Activated CD4-positive, alpha-beta T cell treated with anti-CD3 and anti-CD28 coated beads for 1 hour (primary cell): Measurements from ENCODE around the gene CH25H.
"Not testable (repeated sequence)": the region's sequence is repeated elsewhere in the genome, so short reads cannot be mapped to it uniquely, and the experiment has no call there.

Experiments
- DNase-seq: peaks from one replicate; pipeline ENCODE4 v3.0.0-alpha.2; 2020

CH25H gene, protein sequence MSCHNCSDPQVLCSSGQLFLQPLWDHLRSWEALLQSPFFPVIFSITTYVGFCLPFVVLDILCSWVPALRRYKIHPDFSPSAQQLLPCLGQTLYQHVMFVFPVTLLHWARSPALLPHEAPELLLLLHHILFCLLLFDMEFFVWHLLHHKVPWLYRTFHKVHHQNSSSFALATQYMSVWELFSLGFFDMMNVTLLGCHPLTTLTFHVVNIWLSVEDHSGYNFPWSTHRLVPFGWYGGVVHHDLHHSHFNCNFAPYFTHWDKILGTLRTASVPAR

GRCh38 chr10:89207181-89207800 is at the start of gene CH25H:
TSS of gene CH25H (minus strand) at chr10:89207317. CDS start at chr10:89207292, 25 bp downstream.
- peak; percentile 22 for DNase-seq

- no peak for DNase-seq
Measured at GRCh38 chr10:89256340-89256739, 49.2 kb upstream of the CH25H start.

DNA sequence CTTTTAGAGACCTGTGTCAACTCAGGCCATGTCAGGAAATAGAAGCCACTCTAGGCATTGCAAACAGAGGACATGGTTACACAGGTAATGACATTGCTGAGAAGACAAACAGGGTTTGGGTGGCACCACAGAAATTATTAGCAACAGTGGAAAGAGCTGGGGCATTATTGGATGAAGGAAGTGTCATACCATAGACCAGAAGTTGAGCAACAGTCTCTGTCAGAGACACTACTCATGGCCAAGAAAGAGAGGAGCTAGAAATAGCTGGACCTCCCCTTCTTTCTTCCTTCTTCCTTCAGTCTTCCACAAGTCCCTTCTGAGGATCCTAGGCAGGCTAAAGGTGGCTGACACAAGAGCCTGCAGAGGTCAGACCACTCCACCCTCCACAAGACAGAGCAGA is 48.7 kb upstream of the CH25H start:
- no peak for DNase-seq

GRCh38 chr10:89255091-89255579 is 48.0 kb upstream of the CH25H start:
- not testable (repeated sequence) for DNase-seq

- DNase-seq: no peak
Measured at GRCh38 chr10:89252225-89252585, 45.1 kb upstream of the CH25H start.

DNA sequence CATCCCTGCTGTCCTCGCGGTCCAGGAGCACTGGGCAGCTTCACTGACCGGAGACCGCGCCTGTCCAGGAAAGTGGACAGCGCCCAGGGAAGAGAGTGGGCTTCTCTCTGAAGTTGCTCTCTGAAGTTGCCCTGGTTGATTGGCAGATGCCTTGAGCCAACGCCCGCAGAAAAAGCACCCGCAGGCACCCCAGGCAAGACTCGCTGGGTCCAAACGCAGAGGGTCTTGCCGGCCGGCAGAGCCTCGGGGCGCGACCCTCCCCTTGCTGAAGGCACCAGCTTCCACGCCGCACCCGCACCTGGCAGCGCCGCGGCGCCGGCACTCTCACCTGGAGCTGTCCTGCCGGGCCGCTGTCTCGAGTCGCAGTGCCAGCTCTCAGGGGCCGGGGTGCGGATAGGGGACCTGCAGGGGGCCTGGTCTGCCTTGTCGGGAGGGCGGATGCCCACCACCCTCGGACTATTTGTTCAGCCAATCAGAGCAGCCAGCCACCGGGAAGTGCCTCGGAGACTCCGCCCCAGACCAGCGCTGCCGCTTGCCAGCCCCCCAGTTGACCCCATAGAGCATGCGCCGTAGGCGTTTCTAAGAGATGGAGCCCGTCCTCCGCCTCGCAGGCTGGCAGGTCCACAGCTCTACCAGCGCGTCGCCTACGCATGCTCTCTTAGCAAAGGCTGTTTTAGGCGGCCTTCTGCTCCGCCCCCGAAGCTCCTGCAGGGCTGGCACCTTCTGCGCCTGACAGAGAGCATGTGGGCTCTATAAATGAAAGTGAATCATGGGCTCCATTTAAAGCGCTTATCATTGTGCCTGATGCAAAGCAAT is 44.5 kb upstream of the CH25H start, which contains the start of gene LIPA:
Gene LIPA (minus strand): TSS at position 367 of the 816 bp plus-strand sequence. CDS start 4,127 bp downstream, outside the sequence.
- DNase-seq: peak; percentile 93

DNA sequence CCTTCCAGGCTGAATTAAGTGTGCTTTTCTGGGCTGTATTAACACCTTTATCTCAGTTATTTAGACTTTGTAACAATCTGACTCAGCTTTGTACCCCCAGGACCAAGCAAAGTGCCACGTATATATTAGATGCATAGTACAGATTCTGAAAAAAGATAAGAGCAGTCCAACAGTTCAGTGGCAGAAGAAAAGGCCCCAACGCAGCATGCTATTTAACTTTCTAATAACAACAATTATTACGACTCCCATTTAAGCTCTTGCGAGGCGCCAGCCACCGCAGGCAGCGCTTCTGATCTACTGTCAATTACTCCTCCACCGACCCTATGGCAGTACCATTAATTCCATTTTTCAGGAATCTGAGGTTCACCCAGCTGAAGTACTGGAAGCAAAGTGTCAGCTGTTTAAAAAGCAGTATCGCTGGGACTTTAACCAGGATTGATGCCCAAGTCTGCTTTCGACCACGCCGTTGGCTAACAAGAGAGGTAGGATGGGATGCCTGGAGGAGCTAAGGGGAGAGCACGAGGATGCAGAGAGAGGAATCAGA is 43.8 kb upstream of the CH25H start:
- no peak for DNase-seq

DNA sequence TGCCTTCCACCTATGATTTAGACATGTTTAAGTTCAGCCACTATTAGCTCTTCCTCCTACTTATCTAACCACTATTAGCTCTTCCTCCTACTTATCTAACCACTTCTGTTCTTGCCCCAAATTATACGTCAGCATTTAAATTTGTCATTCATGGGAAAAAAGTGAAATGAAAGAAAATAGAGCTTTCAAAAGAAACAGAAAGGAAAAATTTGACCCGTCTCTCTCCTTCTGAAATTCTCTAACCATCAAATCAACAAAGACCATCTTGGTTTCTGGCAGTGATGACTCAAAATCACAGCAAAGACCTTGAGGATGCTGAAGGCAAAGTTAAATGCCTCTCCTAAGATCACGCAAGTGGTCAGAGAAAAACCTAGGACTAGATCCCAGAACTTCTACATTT is 41.9 kb upstream of the CH25H start:
- DNase-seq: no peak

DNA sequence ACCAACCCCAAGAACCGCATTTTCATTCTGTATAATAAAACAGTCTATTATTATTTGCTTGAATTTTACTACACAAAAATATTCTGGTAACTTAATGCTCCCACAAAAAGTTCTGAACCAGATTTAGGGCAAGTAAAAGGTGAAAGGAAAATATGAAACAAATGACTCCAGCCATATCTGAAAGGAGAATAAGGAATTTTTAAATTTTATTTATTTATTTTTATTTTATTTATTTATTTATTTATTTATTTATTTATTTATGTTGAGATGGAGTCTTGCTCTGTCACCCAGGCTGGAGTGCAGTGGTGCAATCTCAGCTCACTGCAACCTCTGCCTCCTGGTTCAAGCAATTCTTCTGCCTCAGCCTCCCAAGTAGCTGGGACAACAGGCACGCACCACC is 40.5 kb upstream of the CH25H start:
- DNase-seq: not testable (repeated sequence)

DNA sequence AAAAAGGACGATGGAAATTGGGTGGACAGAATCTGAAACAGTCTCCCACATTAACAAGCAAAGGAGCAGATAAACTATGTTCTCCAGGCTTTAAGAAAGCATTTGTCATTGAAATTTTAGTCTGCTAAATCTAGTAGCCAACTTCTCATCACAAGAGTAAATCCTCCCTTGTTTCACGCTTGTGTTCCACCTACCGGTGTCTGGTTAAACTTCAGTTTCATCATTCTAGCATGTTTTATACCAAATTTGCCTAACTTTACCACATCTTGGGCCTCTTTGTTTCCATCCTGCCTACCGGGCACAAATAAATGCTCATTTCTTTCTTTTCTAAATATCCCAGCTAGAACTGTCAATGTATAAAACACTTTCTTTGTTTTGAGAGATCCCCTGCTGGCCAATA is 38.7 kb upstream of the CH25H start:
- no peak for DNase-seq

GRCh38 chr10:89242840-89243568 is 35.9 kb upstream of the CH25H start:
- no peak for DNase-seq

DNA sequence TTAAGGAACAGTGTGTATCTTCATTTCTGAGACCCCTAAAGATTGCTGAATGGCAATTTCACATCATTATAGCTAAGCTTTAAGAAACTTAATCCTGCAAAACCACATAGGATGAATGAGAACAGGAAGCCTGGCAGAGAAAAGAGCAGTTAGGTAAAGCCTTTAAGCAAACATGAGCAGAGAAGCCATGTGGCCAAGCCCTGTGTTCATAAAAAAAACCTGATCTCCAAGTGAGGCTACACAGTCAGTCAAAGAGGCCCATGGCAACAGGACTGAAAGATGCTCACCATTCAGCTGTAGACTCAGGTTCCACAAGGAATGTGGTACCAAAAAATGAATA is 35.2 kb upstream of the CH25H start:
- no peak for DNase-seq

- no peak for DNase-seq
Measured at GRCh38 chr10:89241486-89242344, 34.6 kb upstream of the CH25H start.

DNA sequence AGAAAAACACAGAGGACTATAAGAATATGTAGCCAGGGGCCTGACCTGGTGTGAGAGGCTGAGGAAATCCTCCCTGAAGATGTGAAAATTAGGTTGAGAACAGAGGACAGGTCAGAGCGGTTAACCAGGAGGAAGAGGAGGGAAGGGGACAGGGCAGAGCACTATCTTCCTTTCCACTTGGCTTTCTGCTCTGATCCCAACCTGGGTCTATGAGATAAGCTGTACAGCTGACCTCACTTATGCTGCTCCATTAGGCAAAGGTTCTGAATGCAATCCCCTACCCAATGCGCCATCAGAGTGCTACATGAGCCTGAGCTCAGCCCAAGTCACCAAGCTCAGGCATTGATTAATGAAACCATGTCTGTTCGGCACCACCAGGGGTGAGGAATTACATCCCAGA is 33.9 kb upstream of the CH25H start:
- no peak for DNase-seq

DNA sequence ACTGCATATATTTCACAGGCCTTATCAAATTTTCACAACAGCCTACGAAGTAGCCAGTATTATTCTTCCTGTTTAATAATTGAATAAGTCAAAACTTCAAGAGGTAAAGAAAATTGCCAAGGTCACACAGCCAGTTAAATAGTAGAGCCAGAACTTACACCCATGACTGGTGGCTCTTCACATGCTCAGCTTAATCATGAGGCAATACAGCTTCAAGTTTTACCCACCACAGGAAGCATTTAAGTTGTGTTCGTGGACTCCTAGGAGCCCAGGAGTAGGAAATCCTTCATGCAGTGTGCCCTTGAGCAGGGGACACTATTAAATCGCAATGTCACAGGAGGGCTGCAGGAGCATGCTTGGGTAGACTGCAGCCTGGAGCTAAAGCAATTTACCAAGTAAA is 33.4 kb upstream of the CH25H start:
- DNase-seq: no peak

DNA sequence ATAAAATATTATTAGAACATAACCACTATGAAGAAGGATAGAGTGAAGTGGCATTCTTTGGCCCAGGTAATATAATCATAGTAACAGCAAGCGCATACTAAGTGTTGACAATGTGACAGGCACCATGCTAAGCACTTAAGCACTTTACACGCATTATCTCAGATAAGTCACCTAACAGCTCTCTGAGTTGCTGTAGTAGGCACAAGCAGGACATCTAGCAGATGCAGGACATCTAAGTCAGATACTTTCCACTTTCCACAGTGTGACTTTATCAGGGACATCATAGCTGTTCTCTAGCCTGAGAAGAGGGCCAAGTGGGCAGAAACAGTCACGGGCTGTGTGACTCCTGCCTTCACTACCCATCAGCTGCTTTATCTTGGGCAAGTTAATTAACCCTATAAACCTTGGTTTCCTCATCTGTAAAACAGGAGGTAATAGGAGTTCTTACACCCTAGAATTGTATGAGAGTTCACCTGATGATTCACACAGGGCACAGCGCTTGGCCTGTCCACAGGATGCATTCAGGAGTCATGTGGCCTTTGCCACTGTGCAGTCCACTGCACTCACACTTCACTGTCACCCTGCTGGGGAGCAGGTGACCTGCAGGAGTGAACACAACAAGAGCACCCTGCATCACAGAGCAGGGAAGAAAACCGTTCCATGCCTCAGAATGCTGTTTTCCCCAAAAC is 32.0 kb upstream of the CH25H start:
- DNase-seq: no peak

- DNase-seq: no peak
Measured at GRCh38 chr10:89237849-89238248, 30.7 kb upstream of the CH25H start.

DNA sequence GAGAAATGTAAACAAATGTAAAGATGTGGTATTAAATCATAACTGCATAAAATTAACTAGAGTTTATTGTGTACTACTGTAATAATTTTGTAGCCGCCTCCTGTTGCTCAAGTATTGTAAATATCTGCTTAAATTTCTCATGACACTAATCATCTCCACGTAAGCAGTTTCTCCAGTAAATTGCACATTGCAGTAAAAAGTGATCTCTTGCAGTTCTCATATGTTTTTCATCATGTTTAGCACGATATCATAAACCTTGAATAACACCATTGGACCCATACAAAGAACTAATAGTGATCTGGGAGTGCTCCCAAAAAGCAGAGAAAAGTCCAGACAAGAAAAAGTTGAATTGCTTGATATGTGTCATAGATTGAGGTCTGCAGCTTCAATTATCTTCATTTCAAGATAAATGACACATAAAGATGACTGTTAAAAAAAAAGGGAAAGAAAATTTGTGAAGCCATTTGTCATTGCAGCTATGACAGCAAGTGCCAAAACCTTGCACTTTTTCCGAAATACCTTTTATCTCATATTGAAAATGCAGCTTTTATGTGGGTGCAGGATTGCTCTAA is 29.2 kb upstream of the CH25H start:
- DNase-seq: no peak

DNA sequence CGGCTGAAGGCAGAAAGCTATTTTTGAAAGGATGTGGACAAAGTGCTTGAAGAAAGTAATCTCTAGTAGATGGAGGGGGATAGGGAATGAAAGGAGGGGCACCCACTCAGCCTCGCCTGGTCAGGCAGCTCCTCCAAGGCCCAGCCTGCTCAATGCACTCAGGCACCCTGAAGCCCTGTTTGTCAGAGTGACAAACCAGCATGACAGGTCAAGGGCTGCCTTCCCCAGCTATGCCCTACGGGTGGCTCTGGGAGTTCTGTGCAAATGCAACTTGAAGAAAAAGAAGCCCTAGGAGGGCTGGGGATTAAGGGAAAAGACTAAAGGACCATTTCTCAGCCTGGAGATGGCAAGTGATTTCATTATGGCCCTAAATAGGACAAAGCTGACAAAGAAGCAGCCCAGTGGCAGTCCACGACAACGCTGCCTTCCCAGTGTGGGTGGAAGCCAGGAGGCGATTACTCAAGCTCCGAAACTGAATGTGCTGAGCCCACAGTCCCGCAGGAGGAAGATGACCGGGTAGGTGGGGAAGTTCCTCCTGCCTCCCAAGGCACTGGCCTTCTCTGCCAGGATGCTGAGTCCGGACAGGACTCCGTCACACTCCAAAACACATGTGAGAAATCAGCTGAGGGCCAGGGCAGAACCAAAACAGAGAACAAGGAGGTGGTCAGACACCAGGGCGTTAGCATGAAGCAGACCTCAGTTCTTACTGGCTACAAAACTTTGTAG is 28.1 kb upstream of the CH25H start:
- DNase-seq: no peak

- no peak for DNase-seq
Measured at GRCh38 chr10:89233033-89233432, 25.9 kb upstream of the CH25H start.
